K562 (cell line): ENCODE measurements around the gene CHRM1. TPM values are rescaled to one million over a fixed set of nuclear protein-coding genes. Genes with fewer than 3 reads are reported as not detected.

Experiments used
- ATAC-seq: fragments of 200-7000 bp; cut with Tn5 transposase; 3 replicates; pipeline ENCODE4 v1.9.1; 2020; ENCODE audit warnings: moderate library complexity
- BruUV-seq: library from RNA; stranded (reverse); fragments of 400-500 nt; replicated peaks from 2 replicates; lab custom pipeline; 2021; lab: Mats Ljungman, UMichigan
- CTCF ChIA-PET: fragments of 300-600 bp; formaldehyde crosslinking; extraction: SDS; loops from one replicate; lab custom pipeline; 2021; ENCODE audit warnings: low intra/inter-chr PET ratio; lab: Yijun Ruan, JAX
- POLR2A ChIA-PET: fragments of 300-600, 350-650 bp; sonication (Branson Sonifier 250); formaldehyde crosslinking; extraction: SDS; loops from one replicate; lab custom pipeline; 2021; ENCODE audit warnings: antibody characterized with exemption, inconsistent platforms; lab: Yijun Ruan, JAX
- DNase-seq, 4 experiments: peaks; one replicate each; pipeline versions ENCODE4 v3.0.0 to v3.0.0-alpha.2; 2011 to 2018; ENCODE audit warnings: low spot score in 3 of 4, mixed read lengths in 3 of 4; ENCODE audit errors: extremely low read depth in 1 of 4
- FAIRE-seq: peaks from 2 replicates; lab custom pipeline; 2011; peaks lifted over from hg19 to GRCh38; lab: Jason Lieb, UNC
- H2AFZ ChIP-seq: 2 replicates; pipeline ENCODE4 v1.6.0; 2011; ENCODE audit warnings: low read depth, low read length, control low read depth, inconsistent platforms
- H3K27ac ChIP-seq: fragments of 200-600 bp; 3 replicates; pipeline ENCODE4 v1.8.0; 2011; ENCODE audit warnings: low read depth, mild to moderate bottlenecking, control low read depth, inconsistent platforms, low read length, moderate library complexity, mixed read lengths; ENCODE audit errors: extremely low read depth
- H3K27me3 ChIP-seq, 2 experiments: fragments of 300-600 bp in 1 of 2; 2 replicates in 1 of 2; 3 replicates in 1 of 2; pipeline versions ENCODE4 v1.6.0 to v1.8.0; 2011; ENCODE audit warnings: inconsistent platforms in 2 of 2, low read length in 2 of 2, mild to moderate bottlenecking in 1 of 2, mixed read lengths in 1 of 2, moderate library complexity in 1 of 2; ENCODE audit not compliant: control insufficient read depth in 2 of 2, insufficient read depth in 2 of 2
- H3K36me3 ChIP-seq: fragments of 300-600 bp; 3 replicates; pipeline ENCODE4 v1.8.0; 2011; ENCODE audit warnings: mild to moderate bottlenecking, low read length, inconsistent platforms; ENCODE audit not compliant: control insufficient read depth, insufficient read depth
- H3K4me1 ChIP-seq, 2 experiments: fragments of 200-600 bp in 1 of 2; replicated peaks in 1 of 2; 2 replicates in 1 of 2; 3 replicates in 1 of 2; pipeline versions ENCODE4 v1.5.1 to v1.8.0; 2011; ENCODE audit warnings: inconsistent platforms in 2 of 2, low read length in 2 of 2, mild to moderate bottlenecking in 1 of 2, mixed read lengths in 1 of 2, moderate library complexity in 1 of 2; ENCODE audit not compliant: control insufficient read depth in 2 of 2, insufficient read depth in 2 of 2
- H3K4me2 ChIP-seq: 2 replicates; pipeline ENCODE4 v1.6.1; 2011; ENCODE audit warnings: low read length, control low read depth, inconsistent platforms, mixed read lengths; ENCODE audit not compliant: insufficient read depth
- H3K4me3 ChIP-seq: fragments of 200-600 bp; sonication (generic), shearing (Covaris generic); 2 replicates; pipeline ENCODE4 v1.5.1; 2016; ENCODE audit warnings: control low read depth, inconsistent platforms
- H3K79me2 ChIP-seq: fragments of 200-600 bp; 3 replicates; pipeline ENCODE4 v1.8.0; 2011; ENCODE audit warnings: low read length, inconsistent platforms; ENCODE audit not compliant: control insufficient read depth, insufficient read depth
- H3K9ac ChIP-seq, 2 experiments: 2 replicates each; pipeline versions ENCODE4 v1.6.0 to v1.6.1; 2011; ENCODE audit warnings: low read depth in 2 of 2, low read length in 2 of 2, control low read depth in 1 of 2, inconsistent platforms in 1 of 2, mild to moderate bottlenecking in 1 of 2, mixed read lengths in 1 of 2; ENCODE audit not compliant: insufficient read depth in 1 of 2
- H3K9me1 ChIP-seq: one replicate; pipeline ENCODE4 v1.6.0; 2011; ENCODE audit warnings: inconsistent platforms, mild to moderate bottlenecking, low read length, moderate library complexity; ENCODE audit not compliant: control insufficient read depth, insufficient read depth
- H3K9me3 ChIP-seq: replicated peaks from 2 replicates; pipeline ENCODE4 v1.5.1; 2011; ENCODE audit warnings: low read depth, low read length, inconsistent platforms; ENCODE audit not compliant: control insufficient read depth, insufficient read depth
- H4K20me1 ChIP-seq: replicated peaks from 2 replicates; pipeline ENCODE4 v1.6.1; 2011; ENCODE audit warnings: low read length, inconsistent platforms, mixed read lengths; ENCODE audit not compliant: control insufficient read depth, insufficient read depth
- BCOR ChIP-seq: fragments of 450-650 bp; IDR thresholded peaks from 2 replicates; pipeline ENCODE4 v1.6.1; 2016
- CHD2 ChIP-seq: IDR thresholded peaks from 2 replicates; pipeline ENCODE4 v1.6.1; 2011; ENCODE audit warnings: low read depth, low read length
- ESRRA ChIP-seq: fragments of 450-650 bp; IDR thresholded peaks from 2 replicates; pipeline ENCODE4 v1.6.1; 2014; ENCODE audit warnings: low read depth, mild to moderate bottlenecking, moderate library complexity, borderline replicate concordance
- GATAD2A ChIP-seq: fragments of 450-650 bp; IDR thresholded peaks from 2 replicates; pipeline ENCODE4 v1.6.1; 2017
- NELFE ChIP-seq: IDR thresholded peaks from 2 replicates; pipeline ENCODE4 v1.6.1; 2011; ENCODE audit warnings: mild to moderate bottlenecking; ENCODE audit not compliant: insufficient read depth, insufficient read length
- WGBS: fragments of 100-300 bp; shearing (Covaris generic); methylation state at CpG from one replicate; pipeline ENCODE4 v1.1.6; 2016; ENCODE audit warnings: low coverage, mixed read lengths; ENCODE audit not compliant: insufficient coverage; ENCODE audit errors: missing lambda C conversion rate; 5-methylcytosine and 5-hydroxymethylcytosine counted together
- in situ Hi-C: fragments of 300-500 bp; cut with MboI; formaldehyde crosslinking; loops from 4 replicates; pipeline ENCODE4 v1.15.0; 2018; ENCODE audit warnings: inconsistent platforms, mixed read lengths
- intact Hi-C: fragments of 100-400 bp; cut with micrococcal nuclease; formaldehyde crosslinking; loops from 2 replicates; pipeline ENCODE4 v1.14.2; 2022
- polyA plus RNA-seq, 8 experiments: library from polyadenylated mRNA; depleted of rRNA in 4 of 8; stranded (reverse) in 5 of 8; unstranded in 3 of 8; fragments of >200 nt; fragmentation: Nextera tagmentation in 2 of 8; fragmentation: Illumina TruSeq in 1 of 8; extraction: Ambion mirVana in 2 of 8; extraction: Trizol in 1 of 8; gene quantifications; 2 replicates each; pipeline versions ENCODE4 v1.2.1 to v1.2.3, GENCODE V29; 2011 to 2014; ENCODE audit warnings: inconsistent platforms in 1 of 8, missing spikeins in 1 of 8
- total RNA-seq, 7 experiments: library from RNA; depleted of rRNA in 6 of 7; stranded (reverse); fragments of >200 nt in 6 of 7; fragmentation: Illumina TruSeq in 2 of 7; extraction: Trizol in 2 of 7; gene quantifications; 2 replicates each; pipeline versions ENCODE4 v1.2.1 to v1.2.3, GENCODE V29; 2011 to 2021; ENCODE audit warnings: low replicate concordance in 1 of 7
- TF ChIP-seq, protein P1 (sequence below): sonication (generic); formaldehyde crosslinking; IDR thresholded peaks from 2 replicates; pipeline ENCODE4 v1.8.1; 2023; ENCODE audit warnings: mild to moderate bottlenecking, missing genetic modification reagents
- TF ChIP-seq, protein P2 (sequence below): fragments of 250-450 bp; sonication (Bioruptor Pico); IDR thresholded peaks from 2 replicates; pipeline ENCODE4 v1.5.0; 2022; ENCODE audit warnings: mild to moderate bottlenecking
- TF ChIP-seq, protein P3 (sequence below), 2 experiments: fragments of 450-650 bp; formaldehyde crosslinking in 1 of 2; IDR thresholded peaks; 2 replicates each; pipeline versions ENCODE4 v1.4.0 to v1.6.1; 2014 to 2020; ENCODE audit warnings: mild to moderate bottlenecking in 2 of 2, borderline replicate concordance in 1 of 2, low read depth in 1 of 2

CHRM1 gene
- total and polyA plus RNA-seq, 9 of the 15 experiments (the other 6 are each of a cell fraction or from before 2014, with no cell fraction given): not detected

DNA sequence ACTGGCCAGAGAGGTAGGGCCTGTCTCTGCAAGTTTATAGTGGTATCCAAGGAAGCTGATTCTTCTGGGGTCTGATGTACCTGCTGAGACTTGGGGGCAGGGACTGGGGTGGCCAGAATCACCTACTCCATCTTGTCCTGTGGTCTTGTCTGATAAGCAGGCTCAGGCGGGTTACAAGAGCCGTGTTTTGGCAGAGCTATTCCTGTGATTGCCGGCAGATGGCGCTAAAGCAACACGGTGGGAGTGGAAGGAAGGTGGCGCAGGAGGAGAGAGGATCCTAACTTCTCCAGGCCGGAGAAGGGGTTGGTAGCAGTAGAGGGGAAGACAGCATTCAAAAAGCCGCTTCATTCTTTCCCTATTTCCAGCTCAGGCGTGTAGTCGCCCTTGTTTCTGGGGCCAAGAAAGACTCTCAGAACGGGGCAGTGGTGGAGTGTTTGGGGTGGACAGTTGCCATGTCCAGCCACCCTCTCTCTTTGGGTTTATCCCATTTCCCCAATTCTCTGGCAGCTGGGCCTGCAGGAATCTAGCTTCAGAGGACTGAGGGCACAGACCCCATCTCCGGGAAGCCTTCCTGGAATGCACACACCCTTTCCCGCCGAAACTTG is 15.1 kb downstream of the CHRM1 start:
- BruUV-seq: no TSS peak
- no peaks in the 10 kb centered on the region for H3K36me3 ChIP-seq
- in situ Hi-C loops: loop anchor here (5.0 kb wide), 2 partner anchors 116 to 296 kb away; no protein-coding TSS in a partner anchor
- H4K20me1 ChIP-seq: no peaks in the 10 kb centered on the region
- peaks cover 6 to 18% of the 10 kb centered on the region in 2 experiments; a peak in 4 of 5 replicates for H3K4me1 ChIP-seq
- no peaks in the 10 kb centered on the region for H3K79me2 ChIP-seq
- no peaks in the 10 kb centered on the region for H3K9me1 ChIP-seq
- intact Hi-C loops: loop anchor here (1.0 to 5.0 kb wide), 4 partner anchors 17 to 306 kb away; no protein-coding TSS in a partner anchor
- H3K9me3 ChIP-seq: no peaks in the 10 kb centered on the region
- no peak overlapping the region for H3K9ac ChIP-seq
- peak; percentile 87 to 90 (median 90) for DNase-seq
- H3K27me3 ChIP-seq: peaks cover 7 to 41% of the 10 kb centered on the region in 2 experiments; a peak in 3 of 5 replicates
- peak overlapping the region; percentile 9; the same call in 1 of the 2 replicates for H2AFZ ChIP-seq
- ChIA-PET CTCF (interaction anchor here (0.6 to 4.1 kb wide), 8 partner anchors 17 to 1346 kb away, joined by 3 to 60 read pairs (median 4); partner anchors contain the start of gene PLCB3), POLR2A (interaction anchor here (0.9 to 3.7 kb wide), 5 partner anchors 9 to 116 kb away, joined by 4 to 22 read pairs (median 7); no protein-coding TSS in a partner anchor)
- FAIRE-seq: peak; percentile 98
- peak; percentile 92 for ATAC-seq
- H3K4me3 ChIP-seq: no peak overlapping the region
- H3K4me2 ChIP-seq: peak overlapping the region; percentile 9; the same call in 1 of the 2 replicates
- H3K27ac ChIP-seq: no peak overlapping the region
- 4% methylated on average over 14 of the region's 14 CpGs for WGBS
- TF ChIP-seq NELFE (no peak), BCOR (peak; percentile 17; the same call in 1 of the 2 replicates), CHD2 (peak; percentile 31; the same call in 1 of the 2 replicates), ESRRA (peak; percentile 32; the same call in 1 of the 2 replicates), GATAD2A (no peak)
- TF ChIP-seq, protein P1, sequence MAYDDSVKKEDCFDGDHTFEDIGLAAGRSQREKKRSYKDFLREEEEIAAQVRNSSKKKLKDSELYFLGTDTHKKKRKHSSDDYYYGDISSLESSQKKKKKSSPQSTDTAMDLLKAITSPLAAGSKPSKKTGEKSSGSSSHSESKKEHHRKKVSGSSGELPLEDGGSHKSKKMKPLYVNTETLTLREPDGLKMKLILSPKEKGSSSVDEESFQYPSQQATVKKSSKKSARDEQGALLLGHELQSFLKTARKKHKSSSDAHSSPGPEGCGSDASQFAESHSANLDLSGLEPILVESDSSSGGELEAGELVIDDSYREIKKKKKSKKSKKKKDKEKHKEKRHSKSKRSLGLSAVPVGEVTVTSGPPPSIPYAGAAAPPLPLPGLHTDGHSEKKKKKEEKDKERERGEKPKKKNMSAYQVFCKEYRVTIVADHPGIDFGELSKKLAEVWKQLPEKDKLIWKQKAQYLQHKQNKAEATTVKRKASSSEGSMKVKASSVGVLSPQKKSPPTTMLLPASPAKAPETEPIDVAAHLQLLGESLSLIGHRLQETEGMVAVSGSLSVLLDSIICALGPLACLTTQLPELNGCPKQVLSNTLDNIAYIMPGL (CRISPR knock-in tag): no peak
- TF ChIP-seq, protein P2, sequence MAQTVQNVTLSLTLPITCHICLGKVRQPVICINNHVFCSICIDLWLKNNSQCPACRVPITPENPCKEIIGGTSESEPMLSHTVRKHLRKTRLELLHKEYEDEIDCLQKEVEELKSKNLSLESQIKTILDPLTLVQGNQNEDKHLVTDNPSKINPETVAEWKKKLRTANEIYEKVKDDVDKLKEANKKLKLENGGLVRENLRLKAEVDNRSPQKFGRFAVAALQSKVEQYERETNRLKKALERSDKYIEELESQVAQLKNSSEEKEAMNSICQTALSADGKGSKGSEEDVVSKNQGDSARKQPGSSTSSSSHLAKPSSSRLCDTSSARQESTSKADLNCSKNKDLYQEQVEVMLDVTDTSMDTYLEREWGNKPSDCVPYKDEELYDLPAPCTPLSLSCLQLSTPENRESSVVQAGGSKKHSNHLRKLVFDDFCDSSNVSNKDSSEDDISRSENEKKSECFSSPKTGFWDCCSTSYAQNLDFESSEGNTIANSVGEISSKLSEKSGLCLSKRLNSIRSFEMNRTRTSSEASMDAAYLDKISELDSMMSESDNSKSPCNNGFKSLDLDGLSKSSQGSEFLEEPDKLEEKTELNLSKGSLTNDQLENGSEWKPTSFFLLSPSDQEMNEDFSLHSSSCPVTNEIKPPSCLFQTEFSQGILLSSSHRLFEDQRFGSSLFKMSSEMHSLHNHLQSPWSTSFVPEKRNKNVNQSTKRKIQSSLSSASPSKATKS (CRISPR knock-in tag): no peak
- TF ChIP-seq, protein P3, sequence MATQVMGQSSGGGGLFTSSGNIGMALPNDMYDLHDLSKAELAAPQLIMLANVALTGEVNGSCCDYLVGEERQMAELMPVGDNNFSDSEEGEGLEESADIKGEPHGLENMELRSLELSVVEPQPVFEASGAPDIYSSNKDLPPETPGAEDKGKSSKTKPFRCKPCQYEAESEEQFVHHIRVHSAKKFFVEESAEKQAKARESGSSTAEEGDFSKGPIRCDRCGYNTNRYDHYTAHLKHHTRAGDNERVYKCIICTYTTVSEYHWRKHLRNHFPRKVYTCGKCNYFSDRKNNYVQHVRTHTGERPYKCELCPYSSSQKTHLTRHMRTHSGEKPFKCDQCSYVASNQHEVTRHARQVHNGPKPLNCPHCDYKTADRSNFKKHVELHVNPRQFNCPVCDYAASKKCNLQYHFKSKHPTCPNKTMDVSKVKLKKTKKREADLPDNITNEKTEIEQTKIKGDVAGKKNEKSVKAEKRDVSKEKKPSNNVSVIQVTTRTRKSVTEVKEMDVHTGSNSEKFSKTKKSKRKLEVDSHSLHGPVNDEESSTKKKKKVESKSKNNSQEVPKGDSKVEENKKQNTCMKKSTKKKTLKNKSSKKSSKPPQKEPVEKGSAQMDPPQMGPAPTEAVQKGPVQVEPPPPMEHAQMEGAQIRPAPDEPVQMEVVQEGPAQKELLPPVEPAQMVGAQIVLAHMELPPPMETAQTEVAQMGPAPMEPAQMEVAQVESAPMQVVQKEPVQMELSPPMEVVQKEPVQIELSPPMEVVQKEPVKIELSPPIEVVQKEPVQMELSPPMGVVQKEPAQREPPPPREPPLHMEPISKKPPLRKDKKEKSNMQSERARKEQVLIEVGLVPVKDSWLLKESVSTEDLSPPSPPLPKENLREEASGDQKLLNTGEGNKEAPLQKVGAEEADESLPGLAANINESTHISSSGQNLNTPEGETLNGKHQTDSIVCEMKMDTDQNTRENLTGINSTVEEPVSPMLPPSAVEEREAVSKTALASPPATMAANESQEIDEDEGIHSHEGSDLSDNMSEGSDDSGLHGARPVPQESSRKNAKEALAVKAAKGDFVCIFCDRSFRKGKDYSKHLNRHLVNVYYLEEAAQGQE (IDR thresholded peaks at IDR 0.05; ENCODE audit: borderline replicate concordance): peak; percentile 82
- TF ChIP-seq, protein P3 (CRISPR knock-in tag; IDR thresholded peaks at IDR 0.05; ENCODE audit: low read depth): no peak
